Adrenal gland (tissue), 5 donors: ENCODE measurements around the gene EDEM1.

Experiments used
- POLR2A ChIP-seq, 2 donors: fragments of 450-650 bp; IDR thresholded peaks; one replicate each; pipeline ENCODE4 v1.6.1; 2017; ENCODE audit warnings: antibody characterized with exemption in 2 of 2, mild to moderate bottlenecking in 2 of 2, moderate library complexity in 1 of 2
- TF ChIP-seq, protein P1 (sequence below), 6 experiments: fragments of 450-650 bp in 4 of 6; fragments of 200-600 bp in 2 of 6; sonication (generic) in 1 of 6; IDR thresholded peaks; 1 replicate in 5 of 6; 2 replicates in 1 of 6; pipeline versions ENCODE4 v1.5.1 to v1.8.0; 2016 to 2021; ENCODE audit warnings: antibody characterized with exemption in 6 of 6, mild to moderate bottlenecking in 2 of 6, moderate library complexity in 1 of 6
- donor health status: DM: no; HTN: no; CAD: no.

DNA sequence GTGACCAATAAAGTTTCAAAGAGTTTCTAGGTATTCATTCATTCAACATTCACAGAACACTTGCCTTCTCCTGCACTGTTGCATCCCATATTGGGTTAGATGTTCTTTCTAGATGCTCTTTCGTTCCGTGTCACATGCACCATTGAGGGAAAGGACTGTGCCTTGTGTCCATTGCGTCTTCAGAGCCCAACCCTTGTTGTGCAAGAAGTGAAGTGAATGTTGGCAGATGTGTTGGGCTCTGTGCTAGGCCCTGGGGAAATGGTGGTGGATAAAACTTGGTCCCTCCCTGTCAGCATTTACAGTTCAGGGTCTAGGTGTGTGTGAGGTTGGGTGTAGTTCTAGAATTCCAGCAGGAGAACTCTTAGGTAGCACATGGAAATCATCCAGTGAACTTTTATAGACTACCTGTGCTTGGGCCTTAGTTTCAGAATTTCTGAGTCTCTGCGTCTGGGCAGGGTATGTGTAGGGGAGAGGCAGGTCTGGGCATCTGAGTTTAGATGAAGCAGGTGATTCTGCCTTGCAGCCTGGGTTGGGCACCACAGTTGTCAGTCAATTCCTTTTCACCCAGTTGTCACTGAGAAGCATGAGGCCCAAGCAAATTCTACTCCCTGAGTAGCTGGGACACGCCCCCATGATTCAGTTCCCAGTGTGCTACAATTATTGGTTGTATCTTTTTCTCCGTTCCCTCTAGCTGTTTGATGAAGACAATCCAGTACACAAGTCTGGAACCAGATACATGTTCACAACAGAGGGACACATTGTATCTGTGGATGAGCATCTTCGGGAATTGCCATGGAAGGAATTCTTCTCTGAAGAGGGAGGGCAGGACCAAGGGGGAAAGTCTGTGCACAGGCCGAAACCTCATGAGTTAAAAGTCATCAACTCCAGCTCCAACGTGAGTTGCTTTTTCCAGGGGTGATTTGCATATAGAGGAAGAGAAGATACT lies 25.4 kb downstream of the EDEM1 start:
- TF ChIP-seq, protein P1, sequence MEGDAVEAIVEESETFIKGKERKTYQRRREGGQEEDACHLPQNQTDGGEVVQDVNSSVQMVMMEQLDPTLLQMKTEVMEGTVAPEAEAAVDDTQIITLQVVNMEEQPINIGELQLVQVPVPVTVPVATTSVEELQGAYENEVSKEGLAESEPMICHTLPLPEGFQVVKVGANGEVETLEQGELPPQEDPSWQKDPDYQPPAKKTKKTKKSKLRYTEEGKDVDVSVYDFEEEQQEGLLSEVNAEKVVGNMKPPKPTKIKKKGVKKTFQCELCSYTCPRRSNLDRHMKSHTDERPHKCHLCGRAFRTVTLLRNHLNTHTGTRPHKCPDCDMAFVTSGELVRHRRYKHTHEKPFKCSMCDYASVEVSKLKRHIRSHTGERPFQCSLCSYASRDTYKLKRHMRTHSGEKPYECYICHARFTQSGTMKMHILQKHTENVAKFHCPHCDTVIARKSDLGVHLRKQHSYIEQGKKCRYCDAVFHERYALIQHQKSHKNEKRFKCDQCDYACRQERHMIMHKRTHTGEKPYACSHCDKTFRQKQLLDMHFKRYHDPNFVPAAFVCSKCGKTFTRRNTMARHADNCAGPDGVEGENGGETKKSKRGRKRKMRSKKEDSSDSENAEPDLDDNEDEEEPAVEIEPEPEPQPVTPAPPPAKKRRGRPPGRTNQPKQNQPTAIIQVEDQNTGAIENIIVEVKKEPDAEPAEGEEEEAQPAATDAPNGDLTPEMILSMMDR (IDR thresholded peaks at IDR 0.05) = no peak
- TF ChIP-seq POLR2A (IDR thresholded peaks at IDR 0.05) = no peak
